Glomerular endothelial cell (primary cell): ENCODE data around the gene GMPR. TPM values are rescaled to one million over a fixed set of nuclear protein-coding genes. Genes with fewer than 3 reads are reported as not detected.
"Not testable (repeated sequence)": the region's sequence is repeated elsewhere in the genome, so short reads cannot be mapped to it uniquely, and the experiment has no call there.

ENCODE experiments used
- DNase-seq: peaks from one replicate; pipeline ENCODE4 v3.0.0-alpha.2; 2011; ENCODE audit warnings: low read depth, low spot score; ENCODE audit errors: extremely low read depth
- total RNA-seq: library from RNA; depleted of rRNA; stranded (reverse); fragments of >200 nt; gene quantifications from 2 replicates; pipeline ENCODE4 v1.2.3, GENCODE V29; 2015

GMPR gene
- total RNA-seq, 1 donor from 2014 or later, result 28.8 TPM

DNA sequence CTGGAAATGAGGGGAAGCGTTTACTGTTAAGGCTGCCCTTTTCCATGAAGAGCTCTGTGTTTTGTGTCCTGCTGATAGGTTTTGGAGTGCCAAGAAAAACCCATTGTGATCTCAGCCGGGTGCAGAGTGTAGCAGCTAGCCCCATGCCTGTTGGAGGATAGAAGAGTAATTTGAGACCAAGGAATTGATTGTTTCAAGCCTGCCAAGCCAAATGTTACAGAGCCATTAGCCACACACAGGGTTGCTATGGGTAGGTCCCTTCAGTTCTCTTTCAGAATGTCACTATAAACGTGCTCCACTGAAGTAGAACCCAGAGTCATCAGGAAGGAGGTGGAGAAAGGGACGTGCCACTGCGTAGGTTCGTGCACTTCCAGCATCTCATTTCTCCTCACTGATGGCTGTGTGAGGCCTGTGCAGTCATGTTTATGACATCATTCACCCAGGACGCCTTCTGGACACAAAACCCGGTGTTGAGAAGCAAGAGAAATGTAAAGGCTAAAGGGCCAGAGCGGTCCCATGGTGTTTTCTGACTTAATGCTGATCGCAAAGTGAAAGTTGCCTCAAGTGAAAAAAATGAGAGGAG is 6.6 kb downstream of the GMPR start:
- DNase-seq, result no peak

DNA sequence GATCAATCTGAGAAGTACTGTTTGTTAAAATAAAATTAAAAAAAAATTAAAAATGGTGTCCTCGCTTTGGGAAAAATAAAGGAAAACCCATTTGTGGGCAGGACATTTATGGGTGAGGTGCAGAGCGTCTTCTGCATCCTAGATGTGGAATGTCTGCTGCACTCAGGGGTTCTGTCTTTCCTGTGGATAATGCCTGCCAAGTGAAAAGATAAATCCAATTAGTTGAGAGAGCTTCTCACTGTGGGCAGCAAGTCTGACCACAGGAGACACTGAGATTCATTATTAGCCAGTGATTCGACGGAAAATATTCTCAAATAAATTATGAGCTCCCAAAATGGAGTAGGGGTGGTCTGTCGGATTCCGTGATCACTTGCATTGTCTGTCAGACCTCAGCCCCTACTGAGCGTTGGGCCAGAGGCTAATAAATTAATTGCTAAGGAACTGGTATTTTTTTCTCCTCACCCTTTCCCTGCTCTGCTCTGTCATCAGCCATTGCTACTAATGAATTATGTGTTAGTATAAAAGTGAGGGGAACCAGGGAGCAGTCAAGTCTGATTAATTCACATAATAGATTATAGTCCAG is 10.0 kb downstream of the GMPR start:
- DNase-seq, result no peak

DNA sequence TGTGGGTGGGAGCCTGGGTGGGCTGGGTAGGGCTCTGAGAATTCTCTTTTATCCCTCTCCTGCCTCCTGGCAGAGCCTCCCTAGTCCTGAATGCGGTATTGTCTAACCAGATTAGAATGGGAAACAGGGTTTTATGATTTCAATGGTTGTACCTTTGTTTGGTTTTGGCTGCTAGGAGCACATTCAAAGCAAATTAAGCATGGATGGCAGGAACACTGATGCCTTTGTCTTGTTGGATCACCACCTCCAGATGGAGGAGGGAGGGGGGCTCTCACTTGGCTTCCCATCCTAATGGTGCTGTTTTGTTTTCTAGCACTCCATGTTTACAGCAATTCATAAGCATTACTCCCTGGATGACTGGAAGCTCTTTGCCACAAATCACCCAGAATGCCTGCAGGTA is 11.6 kb downstream of the GMPR start:
- no peak for DNase-seq

DNA sequence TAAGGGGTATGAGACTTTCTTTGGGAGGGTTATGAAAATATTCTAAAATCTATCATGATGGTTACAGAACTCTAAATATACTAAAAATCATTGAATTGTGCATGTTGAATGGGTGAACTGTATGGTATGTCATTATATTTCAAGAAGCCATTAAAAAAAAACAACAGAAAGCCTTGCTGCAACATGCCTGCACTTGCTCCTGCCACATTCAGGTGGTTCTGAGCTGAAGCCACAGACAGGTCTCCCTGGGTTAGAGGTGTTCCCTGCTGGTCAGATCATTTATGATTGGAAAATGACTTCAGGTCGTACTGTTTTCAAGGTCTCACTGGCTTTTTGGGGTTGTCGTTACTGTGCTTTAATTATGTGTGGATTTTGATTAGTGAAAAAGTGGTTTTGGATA is 13.3 kb downstream of the GMPR start:
- DNase-seq, result no peak

DNA sequence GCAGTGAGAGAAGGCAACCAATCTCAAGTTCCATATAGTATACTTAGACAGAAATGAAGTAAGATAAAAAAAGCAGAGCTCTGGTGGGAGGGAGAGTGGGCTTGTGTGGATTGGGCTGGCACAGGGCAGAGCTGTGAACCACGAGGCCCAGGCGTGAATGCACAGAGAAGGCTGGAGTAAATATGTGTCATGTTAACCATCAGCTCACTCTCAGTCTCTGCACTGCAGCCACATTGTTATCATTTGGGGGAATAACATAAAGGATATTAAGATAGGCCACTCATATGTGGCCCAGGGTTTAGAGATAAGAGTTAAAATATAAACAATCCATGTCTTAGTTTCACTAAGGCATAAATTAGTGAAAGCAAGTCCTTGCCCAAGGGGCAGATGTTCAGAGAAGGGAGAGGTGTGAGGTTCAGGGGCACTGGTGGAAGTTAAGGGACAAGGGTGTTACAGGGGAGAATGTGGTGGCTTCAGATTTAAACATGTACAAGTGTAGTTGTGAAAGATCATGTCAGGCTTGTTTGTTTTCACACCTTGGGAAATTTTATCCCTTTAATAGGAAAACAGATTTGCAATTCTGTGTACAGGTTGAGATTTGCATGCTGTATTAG is 14.4 kb downstream of the GMPR start:
- no peak for DNase-seq

DNA sequence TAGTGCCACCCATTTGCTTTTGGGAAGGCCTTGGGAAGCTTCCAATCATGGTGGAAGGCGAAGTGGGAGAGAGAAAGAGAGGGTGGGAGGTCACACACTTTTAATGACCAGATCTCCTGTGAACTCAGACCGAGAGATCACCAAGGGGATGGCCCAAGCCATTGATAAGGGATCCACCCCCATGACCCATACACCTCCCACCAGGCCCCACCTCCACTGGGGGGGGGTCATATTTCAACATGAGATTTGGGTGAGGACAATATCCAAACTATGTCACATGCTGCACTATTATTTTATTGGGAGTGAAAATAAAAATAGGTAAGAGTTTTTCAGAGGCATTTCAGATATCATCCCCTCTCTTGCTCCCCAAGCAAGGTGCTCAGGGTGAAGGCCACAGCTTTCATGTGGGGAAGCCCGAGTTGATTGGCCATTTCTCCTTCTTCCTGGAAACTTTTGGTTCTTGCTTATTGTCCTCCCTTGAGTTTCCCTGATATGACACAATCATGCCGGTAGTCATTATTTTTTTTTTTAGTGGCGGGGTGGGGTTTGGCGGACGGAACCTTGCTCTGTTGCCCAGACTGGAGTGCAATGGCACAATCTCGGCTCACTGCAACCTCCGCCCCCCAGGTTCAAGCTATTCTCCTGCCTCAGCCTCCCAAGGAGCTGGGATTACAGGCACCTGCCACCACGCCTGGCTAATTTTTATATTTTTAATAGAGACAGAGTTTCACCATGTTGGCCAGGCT is 15.2 kb downstream of the GMPR start:
- no peak for DNase-seq

DNA sequence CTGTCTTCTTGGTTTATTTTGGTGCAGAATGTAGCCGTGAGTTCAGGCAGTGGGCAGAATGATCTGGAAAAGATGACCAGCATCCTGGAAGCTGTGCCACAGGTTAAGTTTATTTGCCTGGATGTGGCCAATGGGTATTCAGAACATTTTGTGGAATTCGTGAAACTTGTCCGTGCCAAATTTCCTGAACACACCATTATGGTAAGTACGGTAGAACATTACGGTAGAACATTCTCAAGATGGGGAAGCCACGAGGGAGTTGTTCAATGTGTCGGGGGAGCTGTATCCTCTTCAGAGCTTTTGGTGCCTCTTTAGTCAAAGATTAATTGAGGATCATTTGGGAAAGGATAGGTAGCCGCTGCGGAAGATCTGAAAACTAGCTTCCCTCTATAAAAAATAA is 16.1 kb downstream of the GMPR start:
- no peak for DNase-seq

DNA sequence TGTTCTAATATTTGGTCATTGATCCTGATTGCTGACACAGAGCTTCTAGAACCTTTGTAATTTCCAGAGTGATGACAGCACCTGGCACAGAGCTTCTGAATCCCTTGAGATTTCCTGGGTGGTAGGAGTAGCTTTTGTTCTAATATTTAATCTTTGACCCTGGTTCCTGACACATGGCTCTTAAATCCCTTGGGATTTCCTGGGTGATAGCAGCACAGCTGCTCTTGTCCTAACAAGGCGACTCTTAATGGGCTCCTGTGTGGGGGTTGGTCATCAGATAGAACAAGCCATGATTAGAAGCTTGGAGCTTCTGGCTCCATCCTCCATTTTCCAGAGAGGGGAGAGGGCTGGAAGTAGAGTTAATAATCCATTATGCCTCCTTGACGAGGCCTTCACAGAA is 18.4 kb downstream of the GMPR start:
- DNase-seq, result no peak

DNA sequence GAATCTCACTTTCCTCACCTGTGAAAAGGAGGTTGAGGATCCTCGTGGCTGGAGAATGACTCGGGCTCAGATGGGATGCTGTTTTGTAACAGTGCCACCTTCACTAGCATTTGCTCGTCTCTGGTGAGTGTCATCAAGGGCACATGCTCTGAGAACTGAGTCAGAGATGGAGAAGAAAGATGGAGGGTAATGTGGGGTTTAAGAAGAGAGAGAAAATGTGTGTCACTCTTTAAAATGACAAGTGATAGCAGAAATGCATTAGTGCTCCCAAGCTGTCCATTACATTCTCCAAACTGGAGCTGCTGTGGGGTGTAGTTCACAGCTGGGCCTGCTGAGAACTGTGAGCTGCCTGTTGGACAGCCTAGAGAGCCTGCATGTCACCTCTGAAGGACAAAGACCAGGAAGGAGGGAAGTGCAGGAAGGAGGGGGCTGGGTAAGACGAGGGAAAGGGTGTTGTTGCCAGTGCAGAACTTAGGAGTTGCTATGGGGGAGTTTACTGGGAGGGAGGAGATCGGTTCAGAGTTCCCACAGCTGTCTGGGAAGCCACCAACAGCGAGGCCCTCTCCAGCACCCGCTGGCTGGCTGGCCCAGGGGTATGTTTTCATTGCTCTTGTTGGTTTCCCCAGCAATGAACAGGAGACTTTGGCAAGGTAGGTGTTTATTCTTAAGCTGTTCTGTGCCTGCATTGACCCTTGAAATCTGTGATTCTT is 19.8 kb downstream of the GMPR start:
- DNase-seq, result no peak

DNA sequence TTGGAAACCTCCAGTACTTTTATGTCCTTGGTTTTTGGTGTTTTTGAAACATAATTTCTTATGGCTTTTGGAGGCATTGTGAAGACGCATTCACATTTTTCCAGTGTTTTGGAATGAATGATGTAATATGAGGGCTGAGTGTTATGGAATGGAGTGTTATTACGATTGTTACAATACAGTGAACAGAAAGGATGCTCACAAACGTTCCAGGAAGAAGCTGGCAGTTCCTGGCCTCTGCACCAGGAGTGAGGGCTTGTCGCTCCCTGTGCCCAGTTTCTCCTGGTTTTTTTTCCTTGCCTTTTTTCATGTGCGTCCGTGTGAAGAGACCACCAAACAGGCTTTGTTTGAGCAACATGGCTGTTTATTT is 20.3 kb downstream of the GMPR start:
- no peak for DNase-seq

DNA sequence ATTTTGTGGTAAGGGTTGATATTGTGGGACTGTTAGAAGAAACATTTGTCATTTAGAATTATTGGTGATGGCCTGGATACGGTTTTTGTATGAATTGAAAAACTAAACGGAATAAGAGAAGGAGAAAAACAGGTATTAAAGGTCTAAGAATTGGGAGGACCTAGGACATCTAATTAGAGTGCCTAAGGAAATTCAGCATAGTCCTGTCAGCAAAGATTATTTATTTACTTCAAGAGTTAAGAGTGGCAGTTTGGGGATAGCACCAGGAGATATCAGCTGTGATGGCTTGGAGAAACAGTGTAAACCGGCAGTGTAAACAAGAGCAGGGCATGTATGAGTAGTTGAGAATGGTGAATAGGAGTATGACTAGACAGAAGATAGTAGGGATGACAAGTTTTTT is 21.2 kb downstream of the GMPR start:
- not testable (repeated sequence) for DNase-seq

DNA sequence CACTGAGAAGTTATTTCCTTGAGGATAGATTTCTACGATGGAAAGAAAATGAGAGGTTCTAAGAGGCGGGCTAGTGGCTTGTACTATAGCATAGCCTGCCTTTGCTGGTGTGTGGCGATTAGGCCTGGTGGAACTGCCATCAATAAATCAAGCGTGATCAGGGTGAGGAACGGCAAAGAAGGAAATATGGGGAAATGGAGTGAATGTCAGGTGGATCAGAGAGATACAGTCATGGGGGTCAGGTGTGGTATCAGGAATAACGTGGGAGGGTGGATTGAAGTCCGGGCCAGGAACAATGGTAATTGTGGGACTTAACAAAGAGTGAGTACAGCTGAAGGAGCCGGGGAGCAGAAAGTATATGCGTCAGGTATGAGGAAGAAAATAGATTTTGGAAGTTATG is 22.2 kb downstream of the GMPR start:
- not testable (repeated sequence) for DNase-seq

DNA sequence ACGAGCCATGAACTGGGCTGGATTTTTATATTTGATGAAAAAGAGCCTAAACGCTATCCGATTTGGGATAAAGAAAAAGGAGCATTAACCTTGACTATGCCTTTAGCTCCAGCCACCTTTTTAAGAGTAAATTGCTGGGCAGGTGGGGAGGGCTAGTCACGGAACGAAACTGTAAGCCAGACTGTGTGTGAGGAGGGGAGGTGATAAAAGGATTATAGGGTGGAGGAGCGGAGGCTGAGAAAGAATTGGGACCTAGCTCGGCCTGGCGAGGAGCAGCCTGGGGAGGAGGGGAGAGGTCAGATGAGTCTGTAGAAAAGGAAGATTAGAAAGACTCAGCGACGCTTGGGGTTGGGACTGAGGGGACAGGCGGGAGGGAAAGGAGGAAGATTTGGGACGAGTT is 24.4 kb downstream of the GMPR start:
- not testable (repeated sequence) for DNase-seq

DNA sequence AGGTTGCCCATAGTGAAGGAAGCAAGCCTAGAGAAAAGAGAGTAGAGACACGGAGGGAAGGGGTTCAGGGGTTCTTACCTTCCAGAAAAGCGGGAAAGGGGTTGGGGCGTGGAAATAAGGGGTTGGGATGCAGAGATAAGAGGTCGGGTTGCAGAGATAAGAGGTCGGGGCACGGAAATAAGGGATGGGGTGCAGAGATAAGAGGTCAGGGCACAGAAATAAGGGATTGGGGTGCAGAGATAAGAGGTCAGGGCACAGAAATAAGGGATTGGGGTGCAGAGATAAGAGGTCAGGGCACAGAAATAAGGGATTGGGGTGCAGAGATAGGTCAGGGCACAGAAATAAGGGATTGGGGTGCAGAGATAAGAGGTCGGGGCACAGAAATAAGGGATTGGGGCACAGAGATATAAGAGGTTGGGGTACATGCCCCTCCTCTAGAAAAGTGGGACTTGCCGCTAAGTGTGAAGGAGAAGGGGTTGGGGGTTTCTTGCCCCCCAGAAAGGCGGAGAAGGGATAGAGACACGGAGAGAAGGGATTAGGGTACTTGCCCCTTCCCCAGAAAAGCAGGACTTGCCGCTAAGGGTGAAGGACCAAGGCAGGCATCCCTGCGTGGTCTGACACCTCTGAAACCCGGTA is 25.2 kb downstream of the GMPR start:
- not testable (repeated sequence) for DNase-seq

DNA sequence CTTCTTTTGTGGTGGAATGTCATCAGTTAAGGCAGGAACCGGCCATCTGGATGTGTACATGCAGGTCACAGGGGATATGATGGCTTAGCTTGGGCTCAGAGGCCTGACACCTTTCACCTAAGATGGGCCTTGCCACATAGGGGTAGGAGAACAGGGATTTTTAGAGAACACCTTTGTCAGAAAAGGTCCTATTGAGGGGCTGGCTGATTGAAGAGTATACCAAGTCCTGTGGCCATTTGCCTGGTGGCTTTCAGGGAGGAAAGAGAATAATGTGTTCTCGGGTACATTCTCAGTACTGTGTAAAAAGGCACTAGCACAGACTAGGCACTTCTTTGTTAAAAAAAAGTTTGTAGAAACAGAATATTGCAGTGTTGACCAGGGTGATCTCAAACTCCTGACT is 26.4 kb downstream of the GMPR start:
- no peak for DNase-seq

DNA sequence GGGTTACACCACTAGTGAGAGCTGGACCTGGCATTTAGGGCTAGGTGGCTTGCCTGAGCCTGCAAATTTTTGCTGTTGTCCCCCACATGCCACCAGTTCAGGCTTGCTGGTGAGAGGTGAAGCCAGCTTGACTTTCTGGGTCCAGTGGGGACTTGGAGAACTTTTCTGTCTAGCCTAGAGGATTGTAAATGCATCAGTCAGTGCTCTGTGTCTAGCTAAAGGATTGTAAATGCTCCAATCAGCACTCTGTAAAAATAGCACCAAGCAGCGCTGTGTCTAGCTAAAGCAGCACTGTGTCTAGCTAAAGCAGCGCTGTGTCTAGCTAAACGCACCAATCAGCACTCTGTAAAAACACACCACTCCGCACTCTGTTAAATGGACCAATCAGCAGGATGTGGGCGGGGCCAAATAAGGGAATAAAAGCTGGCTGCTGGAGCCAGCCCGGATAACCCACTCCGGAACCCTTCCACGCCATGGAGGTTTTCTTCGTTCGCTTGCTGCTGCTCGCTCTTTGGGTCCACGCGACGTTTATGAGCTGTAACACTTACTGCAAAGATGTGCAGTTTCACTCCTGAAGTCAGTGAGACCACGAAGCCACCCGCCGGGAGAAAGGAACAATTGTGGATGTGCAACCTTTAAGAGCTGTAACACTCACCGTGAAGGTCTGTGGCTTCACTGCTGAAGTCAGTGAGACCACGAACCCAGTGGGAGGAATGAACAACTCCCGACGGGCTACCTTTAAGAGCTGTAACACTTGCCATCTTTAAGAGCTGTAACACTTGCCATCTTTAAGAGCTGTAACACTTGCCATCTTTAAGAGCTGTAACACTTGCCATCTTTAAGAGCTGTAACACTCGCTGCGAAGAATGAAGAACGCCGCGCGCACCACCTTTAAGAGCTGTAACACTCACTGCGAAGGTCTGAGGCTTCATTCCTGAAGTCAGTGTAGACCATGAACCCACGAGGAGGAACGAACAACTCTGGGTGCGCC is 27.3 kb downstream of the GMPR start:
- DNase-seq, result no peak

DNA sequence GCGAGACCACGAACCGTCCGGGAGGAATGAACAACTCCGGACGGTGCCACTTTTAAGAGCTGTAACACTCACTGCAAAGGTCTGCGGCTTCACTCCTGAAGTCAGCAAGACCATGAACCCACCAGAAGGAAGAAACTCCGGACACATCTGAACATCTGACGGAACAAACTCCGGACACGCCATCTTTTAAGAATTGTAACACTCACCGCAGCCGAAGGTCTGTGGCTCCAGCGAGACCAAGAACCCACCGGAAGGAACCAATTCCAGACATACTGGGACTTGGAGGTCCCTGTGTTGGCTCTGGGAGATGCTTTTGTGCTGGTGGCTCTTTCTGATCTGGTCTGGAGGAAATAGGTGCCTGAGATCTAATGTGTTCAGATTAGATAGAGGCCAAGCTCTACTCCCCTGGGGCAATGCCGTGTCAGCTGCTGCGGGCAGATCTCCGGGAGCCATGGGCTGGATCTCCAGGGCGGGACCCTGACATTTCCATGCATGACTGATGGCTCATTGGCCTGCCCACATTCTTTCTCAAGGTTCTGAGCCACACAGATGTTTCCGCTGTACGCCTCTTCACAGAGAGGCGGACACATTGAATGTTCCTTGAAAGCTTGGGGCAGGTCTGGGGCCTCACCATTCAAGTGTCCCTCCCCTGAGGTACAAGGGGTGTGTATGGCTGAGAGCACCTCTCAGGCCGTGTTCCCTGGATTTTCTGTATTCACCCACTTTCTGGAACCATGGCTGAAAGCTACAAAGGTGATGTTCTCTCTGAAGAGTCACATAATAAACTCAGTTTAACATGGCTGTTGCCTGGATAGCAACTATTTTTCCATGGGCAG is 29.3 kb downstream of the GMPR start:
- no peak for DNase-seq

DNA sequence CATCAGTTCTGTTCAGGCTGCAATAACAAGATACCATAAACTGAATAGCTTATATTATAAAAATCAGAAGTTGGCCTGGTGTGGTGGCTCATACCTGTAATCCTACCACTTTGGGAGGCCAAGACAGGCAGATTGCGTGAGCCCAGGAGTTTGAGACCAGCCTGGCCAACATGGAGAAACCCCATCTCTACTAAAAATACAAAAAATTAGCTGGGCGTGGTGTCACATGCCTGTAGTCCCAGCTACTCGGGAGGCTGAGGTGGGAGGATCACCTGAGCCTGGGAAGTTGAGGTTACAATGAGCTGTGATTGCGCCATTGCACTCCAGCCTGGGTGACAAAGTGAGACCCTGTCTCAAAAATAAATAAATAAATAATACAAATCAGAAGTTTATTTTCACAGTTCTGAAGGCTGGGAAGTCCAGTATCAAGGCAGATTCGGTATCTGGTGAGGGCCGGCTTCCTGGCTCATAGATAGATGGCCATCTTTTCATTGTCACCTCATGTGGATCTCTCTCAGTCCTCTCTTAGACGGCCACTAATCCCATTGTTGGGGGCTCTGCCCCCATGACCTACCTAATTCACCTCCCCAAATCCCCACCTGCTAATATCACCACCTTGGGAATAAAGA is 31.2 kb downstream of the GMPR start:
- not testable (repeated sequence) for DNase-seq
